H1 (cell line): Measurements from ENCODE around the gene FOXP2. TPM values are rescaled to one million over a fixed set of nuclear protein-coding genes. Genes with fewer than 3 reads are reported as not detected.

Source experiments
- CTCF ChIA-PET: fragments of 300-600 bp; sonication (Branson Sonifier 250); formaldehyde crosslinking; loops from one replicate; lab custom pipeline; 2021; ENCODE audit not compliant: partially characterized antibody; lab: Charles Lee
- POLR2A ChIA-PET: fragments of 300-600 bp; sonication (Branson Sonifier 250); formaldehyde crosslinking; loops from one replicate; lab custom pipeline; 2021; ENCODE audit warnings: inconsistent platforms; ENCODE audit not compliant: partially characterized antibody; lab: Charles Lee
- DNase-seq, 2 experiments: peaks; one replicate each; pipeline versions ENCODE4 v3.0.0 to v3.0.0-alpha.2; 2010 to 2022; ENCODE audit warnings: low spot score in 2 of 2, low read depth in 1 of 2, mixed read lengths in 1 of 2
- FAIRE-seq: peaks from 2 replicates; lab custom pipeline; 2011; peaks lifted over from hg19 to GRCh38; lab: Jason Lieb, UNC
- H2AFZ ChIP-seq: 2 replicates; pipeline ENCODE4 v1.8.1; 2012; ENCODE audit warnings: low read length, inconsistent platforms
- H2AK5ac ChIP-seq: 2 replicates; pipeline ENCODE4 v1.6.1; 2013; ENCODE audit warnings: low read depth, low read length
- H2BK120ac ChIP-seq: replicated peaks from 2 replicates; pipeline ENCODE3; 2013; ENCODE audit warnings: low read depth, low read length, inconsistent platforms
- H2BK12ac ChIP-seq: 2 replicates; pipeline ENCODE4 v1.6.1; 2013; ENCODE audit warnings: low read depth, low read length
- H2BK15ac ChIP-seq: 2 replicates; pipeline ENCODE4 v1.6.1; 2013; ENCODE audit warnings: low read length
- H2BK20ac ChIP-seq: 2 replicates; pipeline ENCODE4 v1.6.1; 2013; ENCODE audit warnings: low read length
- H2BK5ac ChIP-seq: 2 replicates; pipeline ENCODE4 v1.6.1; 2013; ENCODE audit warnings: low read depth, low read length
- H3K14ac ChIP-seq: 2 replicates; pipeline ENCODE4 v1.6.1; 2013; ENCODE audit warnings: inconsistent platforms; ENCODE audit not compliant: insufficient read length
- H3K18ac ChIP-seq: 2 replicates; pipeline ENCODE4 v1.6.1; 2013; ENCODE audit warnings: low read length; ENCODE audit errors: extremely low read depth
- H3K23ac ChIP-seq: 2 replicates; pipeline ENCODE4 v1.6.1; 2013; ENCODE audit warnings: inconsistent platforms; ENCODE audit not compliant: insufficient read length
- H3K23me2 ChIP-seq: 2 replicates; pipeline ENCODE4 v1.6.1; 2013; ENCODE audit warnings: low read depth, low read length
- H3K27ac ChIP-seq: 2 replicates; pipeline ENCODE4 v1.6.1; 2011; ENCODE audit warnings: low read depth, low read length, inconsistent platforms
- H3K27me3 ChIP-seq, 4 experiments: replicated peaks in 1 of 4; 1 replicate in 1 of 4; 2 replicates in 3 of 4; pipeline versions ENCODE4 v1.6.1 to v1.8.1; 2011 to 2013; ENCODE audit warnings: low read length in 3 of 4, mild to moderate bottlenecking in 3 of 4, inconsistent platforms in 2 of 4, mixed read lengths in 2 of 4, moderate library complexity in 1 of 4; ENCODE audit not compliant: control insufficient read depth in 3 of 4, insufficient read depth in 3 of 4; ENCODE audit errors: extremely low read depth in 1 of 4
- H3K36me3 ChIP-seq, 4 experiments: 2 replicates each; pipeline versions ENCODE4 v1.6.1 to v1.8.1; 2011 to 2013; ENCODE audit warnings: mild to moderate bottlenecking in 4 of 4, low read length in 3 of 4, moderate library complexity in 2 of 4, control low read depth in 1 of 4, inconsistent platforms in 1 of 4; ENCODE audit not compliant: insufficient read depth in 4 of 4, control insufficient read depth in 2 of 4
- H3K4ac ChIP-seq: replicated peaks from 2 replicates; pipeline ENCODE3; 2013; ENCODE audit warnings: low read length, low read depth, mixed read lengths, inconsistent platforms; ENCODE audit not compliant: insufficient read length
- H3K4me1 ChIP-seq, 4 experiments: replicated peaks in 1 of 4; 1 replicate in 1 of 4; 2 replicates in 3 of 4; pipeline versions ENCODE4 v1.6.1 to v1.8.1; 2011 to 2013; ENCODE audit warnings: low read length in 3 of 4, inconsistent platforms in 2 of 4, mixed read lengths in 1 of 4; ENCODE audit not compliant: insufficient read depth in 4 of 4, control insufficient read depth in 3 of 4
- H3K4me2 ChIP-seq, 2 experiments: 2 replicates each; pipeline versions ENCODE4 v1.6.1 to v1.8.1; 2011 to 2013; ENCODE audit warnings: low read depth in 2 of 2, low read length in 2 of 2, control low read depth in 1 of 2, inconsistent platforms in 1 of 2, mild to moderate bottlenecking in 1 of 2; ENCODE audit not compliant: insufficient read depth in 1 of 2
- H3K4me3 ChIP-seq, 4 experiments: fragments of 200-600, 300-600 bp in 1 of 4; sonication (generic), shearing (Covaris generic), sonication (Bioruptor Twin) in 1 of 4; 2 replicates each; pipeline versions ENCODE4 v1.5.1 to v1.8.1; 2011 to 2016; ENCODE audit warnings: low read length in 4 of 4, low read depth in 3 of 4, control low read depth in 2 of 4, inconsistent platforms in 2 of 4, mild to moderate bottlenecking in 2 of 4, mixed read lengths in 1 of 4, moderate library complexity in 1 of 4; ENCODE audit not compliant: insufficient read depth in 2 of 4; ENCODE audit errors: extremely low read depth in 1 of 4
- H3K56ac ChIP-seq: replicated peaks from 2 replicates; pipeline ENCODE3; 2013; ENCODE audit warnings: low read depth, mild to moderate bottlenecking, mixed read lengths, low read length, inconsistent platforms; ENCODE audit not compliant: insufficient read length
- H3K79me1 ChIP-seq: 2 replicates; pipeline ENCODE4 v1.6.1; 2013; ENCODE audit warnings: low read depth, low read length, control low read depth
- H3K79me2 ChIP-seq, 2 experiments: 2 replicates each; pipeline versions ENCODE4 v1.6.1 to v1.8.1; 2012 to 2013; ENCODE audit warnings: low read length in 2 of 2, mild to moderate bottlenecking in 2 of 2, inconsistent platforms in 1 of 2; ENCODE audit not compliant: insufficient read depth in 2 of 2, control insufficient read depth in 1 of 2
- H3K9ac ChIP-seq, 4 experiments: replicated peaks in 1 of 4; 1 replicate in 1 of 4; 2 replicates in 3 of 4; pipeline versions ENCODE4 v1.6.1 to v1.8.1; 2011 to 2013; ENCODE audit warnings: low read depth in 3 of 4, low read length in 3 of 4, control low read depth in 2 of 4, mild to moderate bottlenecking in 2 of 4, moderate library complexity in 2 of 4, inconsistent platforms in 1 of 4; ENCODE audit errors: extremely low read depth in 1 of 4
- H3K9me3 ChIP-seq, 2 experiments: 2 replicates each; pipeline versions ENCODE4 v1.6.1 to v1.8.1; 2012 to 2013; ENCODE audit warnings: mild to moderate bottlenecking in 2 of 2, moderate library complexity in 2 of 2, control low read depth in 1 of 2, inconsistent platforms in 1 of 2, low read depth in 1 of 2, low read length in 1 of 2, mixed read lengths in 1 of 2; ENCODE audit not compliant: insufficient read depth in 2 of 2
- H4K20me1 ChIP-seq, 2 experiments: replicated peaks in 1 of 2; 2 replicates each; pipeline versions ENCODE3 to v1.8.1; 2011 to 2013; ENCODE audit warnings: inconsistent platforms in 2 of 2, low read length in 2 of 2, mild to moderate bottlenecking in 1 of 2; ENCODE audit not compliant: insufficient read depth in 2 of 2, control insufficient read depth in 1 of 2
- H4K5ac ChIP-seq: 2 replicates; pipeline ENCODE4 v1.6.1; 2013; ENCODE audit warnings: low read length, low read depth, mixed read lengths, inconsistent platforms; ENCODE audit not compliant: insufficient read length
- H4K8ac ChIP-seq: 2 replicates; pipeline ENCODE4 v1.8.0; 2013; ENCODE audit warnings: mild to moderate bottlenecking, moderate library complexity, low read length, inconsistent platforms; ENCODE audit not compliant: insufficient read depth; ENCODE audit errors: extremely low read depth
- H4K91ac ChIP-seq: replicated peaks from 2 replicates; pipeline ENCODE3; 2013; ENCODE audit warnings: low read length, mixed read lengths, inconsistent platforms; ENCODE audit not compliant: insufficient read length
- ATF3 ChIP-seq: IDR thresholded peaks from 2 replicates; pipeline ENCODE4 v1.6.1; 2011; ENCODE audit warnings: low read depth, mild to moderate bottlenecking, low read length; ENCODE audit not compliant: insufficient read depth
- CTBP2 ChIP-seq: IDR thresholded peaks from 2 replicates; pipeline ENCODE4 v1.7.0; 2011; ENCODE audit warnings: borderline replicate concordance, mild to moderate bottlenecking, moderate library complexity, mixed read lengths, low read length; ENCODE audit not compliant: insufficient read depth, insufficient read length
- EZH2 ChIP-seq: fragments of 200-600 bp; sonication (generic); IDR thresholded peaks from 2 replicates; pipeline ENCODE4 v1.7.1; 2012; ENCODE audit warnings: low read depth, mild to moderate bottlenecking, moderate library complexity, low read length, inconsistent platforms; ENCODE audit not compliant: severe bottlenecking
- FOSL1 ChIP-seq: IDR thresholded peaks from 2 replicates; pipeline ENCODE4 v1.6.1; 2011; ENCODE audit warnings: mild to moderate bottlenecking, low read depth, low read length, moderate library complexity; ENCODE audit not compliant: insufficient read depth
- JUN ChIP-seq: IDR thresholded peaks from 2 replicates; pipeline ENCODE4 v1.6.1; 2011; ENCODE audit warnings: low read depth, mild to moderate bottlenecking, improper control_type of control experiment, low read length
- JUND ChIP-seq: IDR thresholded peaks from 2 replicates; pipeline ENCODE4 v1.6.1; 2011; ENCODE audit warnings: mild to moderate bottlenecking, improper control_type of control experiment, low read length
- KDM4A ChIP-seq: IDR thresholded peaks from one replicate; pipeline ENCODE4 v1.7.1; 2012; ENCODE audit warnings: low read depth, mild to moderate bottlenecking, moderate library complexity, low read length, inconsistent platforms; ENCODE audit not compliant: severe bottlenecking
- MAX ChIP-seq: IDR thresholded peaks from 2 replicates; pipeline ENCODE4 v1.6.1; 2012; ENCODE audit warnings: inconsistent platforms
- SAP30 ChIP-seq: fragments of 300-600 bp; sonication (generic); IDR thresholded peaks from 2 replicates; pipeline ENCODE4 v1.7.1; 2012; ENCODE audit warnings: low read length, moderate library complexity, mild to moderate bottlenecking, inconsistent platforms; ENCODE audit not compliant: insufficient read depth, insufficient replicate concordance
- SIN3A ChIP-seq, 2 experiments: IDR thresholded peaks in 1 of 2; conservative IDR thresholded peaks in 1 of 2; 2 replicates each; pipeline ENCODE4 v1.6.1; 2011 to 2012; ENCODE audit warnings: low read length in 2 of 2, improper control_type of control experiment in 1 of 2, low read depth in 1 of 2, mild to moderate bottlenecking in 1 of 2
- SRF ChIP-seq: IDR thresholded peaks from 2 replicates; pipeline ENCODE4 v1.6.1; 2011; ENCODE audit warnings: mild to moderate bottlenecking, low read depth, low read length, moderate library complexity
- TBP ChIP-seq: IDR thresholded peaks from 2 replicates; pipeline ENCODE4 v1.6.1; 2011; ENCODE audit warnings: low read depth, low read length, improper control_type of control experiment
- TEAD4 ChIP-seq: IDR thresholded peaks from 2 replicates; pipeline ENCODE4 v1.6.1; 2012; ENCODE audit warnings: low read depth, low read length, inconsistent platforms, mixed read lengths
- WGBS, 2 experiments: shearing (Covaris generic) in 1 of 2; methylation state at CpG; one replicate each; pipeline versions ENCODE4 v1.1.6 to v1.1.7; 2013 to 2015; ENCODE audit warnings: low lambda C conversion rate in 2 of 2, mixed read lengths in 2 of 2, inconsistent platforms in 1 of 2, low coverage in 1 of 2, missing lambda C conversion rate in 1 of 2; ENCODE audit not compliant: insufficient replicate concordance in 2 of 2, insufficient coverage in 1 of 2, insufficient read length in 1 of 2; ENCODE audit errors: extremely low coverage in 1 of 2, missing lambda C conversion rate in 1 of 2; 5-methylcytosine and 5-hydroxymethylcytosine counted together
- polyA plus RNA-seq, 7 experiments: library from polyadenylated mRNA; depleted of rRNA in 3 of 7; stranded (reverse) in 5 of 7; unstranded in 2 of 7; fragments of >200 nt in 5 of 7; fragments of 200-250 nt in 2 of 7; gene quantifications; 1 replicate in 5 of 7; 2 replicates in 1 of 7; 4 replicates in 1 of 7; pipeline versions ENCODE4 v1.2.1 to v1.2.3, GENCODE V29; 2011 to 2013; ENCODE audit warnings: missing spikeins in 2 of 7, mixed read lengths in 2 of 7
- total RNA-seq: library from RNA; stranded (reverse); fragmentation: NEBNext Ultra II Directional; extraction: Animal tissue kit (Norgen Biotek cat#: 25700); gene quantifications from 2 replicates; pipeline ENCODE4 v1.2.1, GENCODE V29; 2021

Gene FOXP2
- total and polyA plus RNA-seq, 2 of the 8 experiments (the other 6 are each of a cell fraction or from before 2014, with no cell fraction given), result 0.09 to 0.43 TPM

GRCh38 chr7:114658216-114658615 lies 243.6 kb downstream of the FOXP2 start:
- no peaks in the 10 kb centered on the region for H3K79me1 ChIP-seq
- DNase-seq, result no peak
- no peak overlapping the region for H2BK20ac ChIP-seq
- no peak overlapping the region for H3K9ac ChIP-seq
- H3K23ac ChIP-seq, result no peak overlapping the region
- no peak overlapping the region for H2BK12ac ChIP-seq
- 93% methylated on average over 4 of the region's 4 CpGs; no CpG with 5 or more reads in 1 of the 2 experiments for WGBS, 2 experiments
- no peaks in the 10 kb centered on the region for H3K36me3 ChIP-seq
- H2BK120ac ChIP-seq, result no peak overlapping the region
- H3K14ac ChIP-seq, result no peak overlapping the region
- H3K4ac ChIP-seq, result no peak overlapping the region
- no peaks in the 10 kb centered on the region for H3K27me3 ChIP-seq
- no peak overlapping the region for H3K27ac ChIP-seq
- H2AFZ ChIP-seq, result no peak overlapping the region
- no peak overlapping the region for H3K4me2 ChIP-seq
- no peak overlapping the region for H3K56ac ChIP-seq
- no peaks in the 10 kb centered on the region for H3K23me2 ChIP-seq
- no peak overlapping the region for H4K5ac ChIP-seq
- CTCF ChIA-PET, result interaction anchor here (0.6 to 1.6 kb wide), 3 partner anchors 8 to 576 kb away, joined by 3 to 4 read pairs (median 4); no protein-coding TSS in a partner anchor
- no peak overlapping the region for H2BK15ac ChIP-seq
- H3K4me3 ChIP-seq, result no peak overlapping the region
- no peak for FAIRE-seq
- H3K18ac ChIP-seq, result no peak overlapping the region
- no peaks in the 10 kb centered on the region for H3K79me2 ChIP-seq
- no peaks in the 10 kb centered on the region for H4K20me1 ChIP-seq
- no peak overlapping the region for H4K91ac ChIP-seq
- H3K9me3 ChIP-seq, result no peaks in the 10 kb centered on the region
- no peak overlapping the region for H2AK5ac ChIP-seq
- H4K8ac ChIP-seq, result no peak overlapping the region
- peaks cover 0 to 15% (median 7%) of the 10 kb centered on the region in 4 experiments; a peak in 3 of 7 replicates for H3K4me1 ChIP-seq
- POLR2A ChIA-PET, result no interaction called here
- no peak overlapping the region for H2BK5ac ChIP-seq
- TF ChIP-seq SAP30, result no peak
- no peak for TF ChIP-seq SIN3A (conservative IDR thresholded peaks at IDR 0.05 in 1 of 2, IDR thresholded peaks at IDR 0.05 in 1 of 2; ENCODE audit: low read depth in 1 of 2, low read length in 2 of 2)
- no peak for TF ChIP-seq ATF3
- TF ChIP-seq FOSL1, result no peak
- no peak for TF ChIP-seq JUND
- TF ChIP-seq SRF, result no peak
- TF ChIP-seq JUN, result no peak
- no peak for TF ChIP-seq MAX
- no peak for TF ChIP-seq EZH2
- no peak for TF ChIP-seq TEAD4
- no peak for TF ChIP-seq KDM4A
- no peak for TF ChIP-seq TBP
- no peak for TF ChIP-seq CTBP2
